GM18508 (cell line): Measurements from ENCODE around the gene LGALS9B.
"Not testable (repeated sequence)": the region's sequence is repeated elsewhere in the genome, so short reads cannot be mapped to it uniquely, and the experiment has no call there.

Experiments
- ATAC-seq: cut with Tn5 transposase; IDR thresholded peaks from one replicate; pipeline ENCODE4 v1.9.1; 2021; ENCODE audit warnings: moderate number of reproducible peaks; ENCODE audit not compliant: insufficient read depth, unreplicated experiment

LGALS9B gene

DNA sequence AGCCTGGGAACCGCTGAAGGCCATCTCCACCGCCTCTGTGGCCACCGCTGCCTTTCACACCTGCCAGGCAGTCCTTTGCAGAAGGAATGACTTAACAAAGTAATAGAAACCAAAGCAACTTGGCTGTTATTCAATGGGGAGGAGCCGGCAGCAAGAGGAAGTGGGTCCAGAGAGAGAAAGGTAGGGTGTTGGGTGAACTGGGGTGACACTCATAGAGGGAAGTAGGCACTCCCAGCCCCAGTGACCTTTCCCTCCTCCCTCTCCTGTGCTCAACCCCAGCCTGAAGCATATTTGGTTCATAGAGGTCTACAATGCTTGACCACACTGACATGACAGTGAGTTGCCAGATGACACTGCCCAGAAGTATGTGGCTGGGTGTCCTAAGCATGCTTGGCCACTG, at the start of gene LGALS9B:
Gene LGALS9B (minus strand): TSS at position 93 of the 400 bp plus-strand sequence. CDS start 69 bp downstream, at position 24.
- not testable (repeated sequence) for ATAC-seq

DNA sequence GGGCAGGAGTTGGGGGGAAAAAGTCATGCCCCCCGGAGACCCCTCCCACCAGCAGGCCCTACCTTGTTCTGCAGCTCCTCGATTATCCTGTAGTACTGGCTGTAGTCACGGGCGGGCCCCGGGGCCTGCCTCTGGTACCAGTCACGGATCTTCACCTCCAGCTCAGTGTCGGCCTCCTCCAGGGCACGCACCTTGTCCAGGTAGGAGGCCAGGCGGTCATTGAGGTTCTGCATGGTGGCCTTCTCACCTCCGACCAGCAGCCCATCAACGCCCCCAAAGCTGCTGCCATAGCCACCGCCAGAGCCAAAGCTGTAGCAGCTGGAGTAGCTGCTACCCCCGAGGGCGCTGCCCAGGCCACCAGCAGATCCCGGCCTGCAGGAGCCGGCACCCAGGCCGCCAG, 49.6 kb upstream of the LGALS9B start:
- ATAC-seq, result not testable (repeated sequence)

DNA sequence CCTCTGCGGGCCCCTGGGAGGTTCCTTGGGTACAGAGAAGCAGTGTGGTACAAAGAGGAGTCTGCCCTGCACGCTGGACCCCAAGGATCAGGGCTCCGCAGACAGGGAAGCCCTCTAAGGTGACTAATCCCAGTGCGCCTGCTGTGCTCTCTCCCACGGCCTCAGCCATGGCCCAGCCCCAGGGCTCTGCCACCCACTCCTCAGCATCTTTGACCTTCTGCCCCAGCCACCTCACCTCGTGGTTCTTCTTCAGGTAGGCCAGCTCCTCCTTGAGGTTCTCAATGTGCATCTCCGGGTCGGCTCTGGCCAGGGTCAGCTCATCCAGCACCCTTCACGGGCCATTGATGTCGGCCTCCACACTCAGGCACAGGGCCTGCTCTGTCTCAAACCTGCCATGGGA, 47.8 kb upstream of the LGALS9B start:
- ATAC-seq, result not testable (repeated sequence)

DNA sequence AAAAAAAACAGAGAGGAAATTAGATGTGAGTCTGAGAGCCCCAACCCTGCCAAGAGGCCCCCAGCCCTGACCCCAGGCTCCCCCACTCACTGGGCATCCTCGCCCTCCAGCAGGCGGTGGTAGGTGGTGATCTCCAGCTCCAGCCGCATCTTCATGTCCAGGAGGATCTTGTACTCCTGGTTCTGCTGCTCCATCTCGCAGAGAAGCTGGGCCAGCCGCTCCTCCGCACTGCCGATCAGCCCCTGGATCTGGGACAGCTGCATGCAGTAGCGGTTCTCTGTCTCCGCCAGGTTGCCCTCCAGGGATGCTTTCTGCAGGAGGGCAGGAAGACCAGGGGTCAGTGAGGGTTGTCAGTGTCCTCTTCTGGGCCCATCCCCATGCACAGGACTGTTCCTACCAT, 46.2 kb upstream of the LGALS9B start:
- not testable (repeated sequence) for ATAC-seq

DNA sequence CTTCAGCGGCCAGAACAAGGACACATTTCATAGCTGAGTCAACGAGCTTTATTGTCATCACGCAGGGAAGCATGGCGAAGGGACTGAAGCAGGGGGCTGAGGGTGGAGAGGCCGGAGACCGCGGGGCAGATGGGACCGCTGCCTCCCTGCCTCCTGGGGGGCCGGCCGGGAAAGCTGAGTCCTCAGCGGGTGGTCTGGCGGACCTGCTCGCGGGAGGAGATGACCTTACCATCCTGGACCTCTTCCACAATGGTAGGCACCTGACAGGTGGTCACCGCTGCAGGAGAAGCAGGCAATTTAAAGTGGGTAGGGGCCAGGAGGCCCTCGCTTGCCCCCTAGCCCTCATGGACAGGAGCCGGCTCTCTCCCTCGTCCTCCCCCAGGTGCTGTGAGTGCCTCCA, 45.0 kb upstream of the LGALS9B start:
- ATAC-seq, result not testable (repeated sequence)

DNA sequence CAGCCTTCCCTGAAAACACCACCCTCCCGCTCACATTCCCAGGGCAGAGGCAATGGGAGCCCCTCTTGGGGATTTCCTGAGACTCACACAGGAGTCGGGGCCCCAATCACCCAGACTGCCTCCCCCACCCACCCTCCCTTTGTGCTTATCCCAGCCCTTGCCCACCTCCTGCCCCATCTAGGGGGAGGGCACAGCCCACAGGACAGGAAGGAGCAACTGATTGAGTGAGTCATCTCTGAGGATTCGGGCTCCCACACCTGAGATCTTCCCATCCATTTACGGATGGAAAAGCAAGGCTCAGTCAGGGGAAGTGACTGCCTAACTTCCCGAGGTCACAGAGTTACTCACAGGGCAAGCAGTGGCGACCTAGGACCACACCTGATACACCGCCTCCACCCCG, 44.4 kb upstream of the LGALS9B start:
- ATAC-seq, result not testable (repeated sequence)

DNA sequence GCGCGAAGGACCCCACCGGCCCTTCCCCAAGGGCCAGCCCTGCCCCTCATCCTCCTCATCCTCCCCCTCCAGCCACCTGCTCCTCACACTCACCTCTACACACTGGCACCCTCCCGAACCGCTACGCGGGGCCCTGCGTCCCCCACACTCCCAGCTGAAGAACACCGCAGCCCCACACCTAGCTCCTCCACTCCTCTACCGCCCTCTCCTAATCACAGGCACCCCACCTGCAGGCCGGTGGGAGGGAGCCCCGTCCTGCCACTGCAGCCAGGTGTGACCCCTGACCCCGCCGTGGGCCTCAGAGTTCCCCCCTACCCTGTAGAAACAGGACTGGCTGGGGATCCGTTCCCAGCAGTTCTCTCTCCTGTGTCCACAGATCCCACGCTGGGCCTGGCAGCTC, 38.0 kb upstream of the LGALS9B start:
- ATAC-seq, result not testable (repeated sequence)

DNA sequence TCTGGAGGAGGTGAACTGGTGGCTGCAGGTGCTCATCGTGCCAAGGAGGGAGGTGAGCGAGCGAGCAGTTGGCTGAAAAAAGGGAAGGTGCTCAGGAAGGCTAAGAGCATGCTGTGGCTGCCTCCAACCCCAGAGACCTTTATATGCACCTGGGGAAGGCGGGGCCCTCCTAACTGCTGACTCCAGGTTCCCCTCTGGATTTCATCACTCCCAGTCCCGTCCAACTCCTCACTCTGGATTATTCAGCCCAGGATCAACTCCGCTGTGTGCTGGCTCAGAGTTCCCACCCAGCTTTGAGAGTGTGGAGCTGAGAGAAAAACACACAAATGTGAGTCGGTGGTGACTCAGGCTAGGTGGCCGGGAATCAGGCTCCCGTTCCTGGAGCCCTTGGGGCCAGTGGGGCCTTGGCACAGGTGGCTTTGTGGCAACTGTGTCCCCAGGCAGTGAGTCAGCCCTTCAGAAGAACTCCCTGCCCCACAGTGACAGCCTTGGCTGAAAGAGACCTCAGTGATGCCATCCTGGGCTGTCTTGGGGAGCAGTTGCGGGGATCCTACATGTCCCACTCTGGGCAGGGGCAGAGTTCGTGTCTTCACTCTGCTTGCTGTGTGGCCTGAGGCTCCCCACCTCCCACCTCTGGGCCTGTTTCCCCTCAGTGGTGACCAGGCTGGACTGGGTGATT, 37.2 kb upstream of the LGALS9B start:
- ATAC-seq, result not testable (repeated sequence)

DNA sequence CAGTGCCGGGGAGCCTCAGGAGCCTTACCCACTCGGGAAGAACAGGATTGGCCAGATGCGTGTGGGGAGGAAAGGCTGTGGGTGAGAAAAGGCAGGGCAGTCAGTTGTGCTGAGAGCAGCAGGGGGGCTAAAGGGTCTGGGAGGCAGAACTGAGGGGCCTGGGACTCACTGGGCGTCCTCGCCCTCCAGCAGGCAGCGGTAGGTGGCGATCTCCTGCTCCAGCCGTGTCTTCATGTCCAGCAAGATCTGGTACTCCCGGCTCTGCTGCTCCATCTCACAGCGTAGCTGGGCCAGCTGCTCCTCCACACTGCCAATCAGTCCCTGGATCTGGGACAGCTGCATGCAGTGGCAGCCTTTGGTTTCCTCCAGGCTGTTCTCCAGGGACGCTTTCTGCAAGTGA, 34.6 kb upstream of the LGALS9B start:
- ATAC-seq, result not testable (repeated sequence)

DNA sequence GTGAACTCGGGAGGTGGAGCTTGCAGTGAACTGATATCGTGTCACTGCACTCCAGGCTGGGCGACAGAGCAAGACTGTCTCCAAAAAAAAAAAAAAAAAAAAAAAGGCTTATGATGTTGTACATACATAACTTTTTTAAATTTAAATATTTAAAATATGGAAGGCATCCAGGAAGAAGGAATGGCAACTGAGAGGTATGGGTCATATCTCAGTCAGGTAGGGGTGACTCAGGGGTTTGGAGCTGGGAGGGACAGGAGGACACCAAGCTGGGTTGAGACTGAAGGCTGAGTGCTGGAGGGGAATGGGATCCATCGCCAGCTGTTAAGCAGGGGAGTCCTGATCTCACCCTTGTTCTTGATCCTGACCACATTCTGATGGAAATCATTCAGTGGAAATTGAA, 33.0 kb upstream of the LGALS9B start:
- not testable (repeated sequence) for ATAC-seq

DNA sequence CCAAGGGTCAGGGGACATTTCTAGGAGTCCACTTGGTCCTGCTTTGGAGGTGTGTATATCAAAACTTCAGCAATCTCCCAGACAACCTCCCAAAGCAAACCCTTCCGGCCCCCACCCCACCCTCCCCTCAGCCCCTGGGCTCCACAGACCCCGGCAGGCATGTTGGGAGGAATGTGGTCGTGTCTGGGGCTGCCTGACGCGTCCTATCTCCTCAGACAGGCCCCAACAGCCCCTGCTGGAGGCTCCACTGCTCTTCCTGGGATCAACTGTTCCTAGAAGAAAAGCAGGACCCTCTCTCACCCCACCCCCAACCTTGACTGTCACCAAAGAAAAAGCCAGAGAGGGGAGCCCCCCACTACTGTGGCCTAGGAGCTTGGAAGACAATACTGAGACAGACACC, 28.1 kb upstream of the LGALS9B start:
- not testable (repeated sequence) for ATAC-seq

DNA sequence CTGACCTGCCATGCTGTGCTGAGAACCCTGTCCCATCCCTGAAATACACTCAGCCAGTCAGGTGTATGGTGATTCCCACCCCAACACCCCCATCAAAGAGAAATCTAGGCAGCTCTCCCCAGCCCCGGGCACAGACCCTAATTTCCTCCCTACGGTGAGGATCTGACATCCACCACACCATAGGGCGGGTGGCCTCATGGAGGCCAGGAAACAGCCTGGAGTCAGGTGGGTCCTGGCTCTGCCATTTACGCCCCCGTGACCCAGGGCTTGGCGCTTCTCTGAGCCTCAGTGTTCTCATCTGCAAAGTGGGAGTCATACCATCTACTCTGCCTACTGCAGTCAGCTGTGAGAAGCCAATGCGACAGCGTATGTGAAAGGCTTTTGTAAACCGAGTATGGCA, 27.4 kb upstream of the LGALS9B start:
- ATAC-seq, result not testable (repeated sequence)

DNA sequence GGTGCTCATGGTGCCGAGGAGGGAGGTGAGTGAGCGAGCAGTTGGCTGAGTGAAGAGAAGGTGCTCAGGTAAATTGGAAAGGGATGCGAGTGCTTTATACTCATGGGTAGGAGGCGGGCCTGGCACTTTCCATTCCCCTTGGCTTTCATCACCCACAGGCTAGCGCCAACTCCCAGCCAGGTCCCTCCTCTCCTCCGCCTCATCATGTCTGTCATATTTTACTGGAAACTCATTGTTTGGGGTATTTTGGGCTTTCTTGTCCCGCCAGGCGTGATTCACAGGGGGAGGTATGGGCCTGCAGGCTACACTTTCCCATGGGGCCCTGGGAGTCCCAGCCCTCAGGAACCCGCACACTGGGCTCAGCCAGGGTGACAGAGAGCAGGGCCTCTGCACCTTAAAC, 26.8 kb upstream of the LGALS9B start:
- not testable (repeated sequence) for ATAC-seq

DNA sequence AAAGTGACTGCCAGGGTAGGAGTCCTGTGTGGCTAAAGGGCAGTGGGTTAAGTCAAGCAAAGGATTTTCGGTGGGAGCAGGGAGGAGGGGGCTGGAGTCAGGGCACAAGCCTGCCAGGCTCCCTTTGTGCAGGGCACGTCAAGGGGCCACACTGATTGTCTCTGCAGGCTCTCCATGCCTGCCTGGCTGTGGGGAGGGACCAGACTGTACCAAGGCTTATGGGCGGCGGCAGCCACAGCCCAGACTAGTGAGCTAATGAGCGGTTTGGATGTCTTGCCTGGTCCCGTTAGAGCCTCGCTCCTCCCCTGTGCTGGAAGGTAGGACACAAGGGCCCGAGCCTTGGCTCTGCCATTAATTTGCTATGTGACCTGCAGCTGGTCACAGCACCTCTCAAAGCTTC, 25.6 kb upstream of the LGALS9B start:
- not testable (repeated sequence) for ATAC-seq

DNA sequence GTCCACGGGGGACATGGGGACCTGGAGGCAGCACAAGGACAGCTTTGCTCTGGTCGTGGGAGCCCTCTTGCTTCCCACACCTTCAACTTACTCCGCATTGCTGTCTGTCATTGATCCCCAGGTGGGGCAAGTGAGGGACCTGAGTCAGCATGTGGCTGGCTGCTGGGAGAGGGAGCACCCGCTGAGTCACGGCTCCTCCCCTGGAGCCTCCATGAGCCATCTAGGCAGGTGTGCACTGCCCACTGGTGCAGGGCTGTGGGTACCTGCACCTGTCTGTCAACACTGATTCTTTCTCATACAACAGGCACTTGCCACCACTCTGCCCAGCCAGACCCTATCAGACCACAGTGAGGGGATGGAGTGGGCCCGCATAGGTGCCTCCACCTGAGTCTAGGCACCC, 24.8 kb upstream of the LGALS9B start:
- not testable (repeated sequence) for ATAC-seq

DNA sequence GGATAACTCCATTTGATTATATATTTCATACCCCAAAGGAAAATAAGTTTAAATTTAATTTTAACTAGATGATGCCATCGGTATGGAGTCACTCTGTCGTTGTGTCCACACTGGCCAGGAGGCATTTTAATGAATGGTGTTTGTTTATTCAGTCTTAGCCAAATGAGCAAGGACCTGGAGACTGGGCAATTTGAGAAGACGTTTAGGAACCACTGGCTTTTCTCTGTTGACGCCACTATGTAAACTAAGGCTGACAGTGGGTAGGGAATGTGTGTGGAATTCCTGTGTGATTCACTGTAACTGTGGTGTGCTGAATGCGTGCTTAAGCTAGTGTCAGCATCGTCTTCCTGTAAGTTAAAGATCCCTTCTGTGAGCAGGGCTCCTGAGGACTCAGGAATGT, 17.6 kb upstream of the LGALS9B start:
- not testable (repeated sequence) for ATAC-seq

DNA sequence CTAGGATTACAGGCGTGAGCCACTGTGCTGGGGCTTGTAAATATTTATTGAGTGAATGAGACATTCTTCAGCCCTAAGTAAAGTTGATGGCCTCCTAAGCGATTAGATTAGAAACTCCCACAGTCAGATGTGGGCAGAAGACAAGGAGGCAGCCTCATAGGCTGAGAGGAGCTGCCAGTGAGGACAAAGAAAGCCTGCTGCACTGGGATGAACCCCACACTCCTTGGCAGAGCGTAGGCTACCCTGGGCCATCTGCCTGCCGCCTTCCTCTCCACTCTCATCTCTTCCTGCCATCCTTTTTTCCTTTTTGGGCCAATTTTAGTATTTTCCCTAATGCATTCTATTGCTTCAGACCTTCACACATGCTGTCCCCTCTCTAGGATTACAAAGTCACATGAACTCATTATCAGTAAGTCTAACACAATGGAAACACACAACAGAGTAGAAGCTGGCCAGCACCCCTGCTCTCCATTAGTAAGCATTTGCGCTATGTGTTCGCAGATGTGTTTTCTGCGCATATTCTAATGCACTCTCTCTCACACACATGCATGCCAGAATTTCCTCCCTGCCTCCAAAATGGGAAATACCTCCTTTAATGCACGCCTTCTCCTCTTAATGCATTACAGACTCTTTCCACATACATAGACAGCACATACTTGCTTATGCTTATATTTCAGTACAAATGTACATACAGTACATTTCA, 12.7 kb upstream of the LGALS9B start:
- ATAC-seq, result not testable (repeated sequence)

DNA sequence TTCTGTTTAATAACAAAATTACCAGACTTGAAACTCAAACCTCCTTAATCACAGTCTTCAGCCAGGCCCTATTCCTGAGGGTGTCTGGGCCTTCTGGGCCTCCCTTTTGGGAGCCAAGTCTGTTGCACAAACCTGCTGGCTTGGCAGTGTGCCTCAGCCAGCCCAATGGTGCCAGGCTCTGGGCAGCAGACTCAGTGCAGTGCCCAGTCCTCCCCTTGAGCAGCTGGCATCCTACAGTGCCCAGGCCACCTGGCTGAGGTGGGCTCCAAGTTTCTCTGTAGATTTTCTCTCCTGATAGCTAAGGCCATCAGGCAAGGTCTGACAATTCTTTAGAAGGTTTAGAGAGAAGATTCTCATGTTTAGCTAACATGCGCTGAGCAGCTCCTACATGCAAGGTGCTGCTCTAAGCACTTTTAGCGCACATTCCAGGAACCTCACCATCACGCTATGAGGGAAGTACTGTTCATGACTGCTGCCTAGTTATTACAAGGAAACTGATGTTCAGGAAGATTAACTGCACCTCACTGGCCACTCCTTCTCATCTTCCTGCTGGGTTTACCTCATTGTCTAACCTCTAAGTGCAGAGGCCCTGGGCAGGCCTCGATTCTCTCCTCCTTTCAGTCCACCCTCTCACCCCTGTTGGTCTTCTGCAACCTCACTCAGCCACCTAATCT, 10.2 kb upstream of the LGALS9B start:
- not testable (repeated sequence) for ATAC-seq

DNA sequence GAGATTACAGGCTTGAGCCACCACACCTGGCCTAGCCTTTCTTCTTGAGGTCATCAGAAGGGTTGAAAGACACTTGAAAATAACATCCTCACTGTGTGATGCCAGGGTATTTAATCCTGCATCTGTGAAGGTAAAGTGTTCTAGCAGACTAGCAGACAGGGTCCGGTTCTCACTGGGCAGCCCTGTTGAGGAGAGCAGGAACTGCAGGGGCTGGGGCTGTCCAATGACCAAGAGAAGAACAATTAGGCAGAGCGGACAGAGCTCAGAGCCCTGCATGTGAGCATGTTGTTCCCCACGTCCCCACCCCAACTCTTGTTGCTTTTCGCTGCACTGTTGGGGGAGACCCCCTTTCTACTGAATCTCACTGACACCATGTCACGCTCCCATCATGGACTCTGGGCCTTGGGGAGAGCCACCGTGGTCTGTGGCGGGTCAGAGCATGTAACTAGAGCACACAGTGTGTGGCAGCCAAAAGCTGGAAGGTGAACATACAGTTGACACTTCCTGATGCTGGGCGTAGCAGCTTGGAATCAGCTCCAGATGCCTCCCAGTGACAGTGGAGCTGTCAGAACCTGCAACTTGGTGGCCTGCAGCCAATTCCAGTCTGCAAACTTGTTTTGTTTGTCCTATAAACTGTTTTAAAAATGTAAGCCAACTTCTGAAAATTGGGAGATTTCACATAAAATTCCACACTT, 7.9 kb upstream of the LGALS9B start:
- not testable (repeated sequence) for ATAC-seq

DNA sequence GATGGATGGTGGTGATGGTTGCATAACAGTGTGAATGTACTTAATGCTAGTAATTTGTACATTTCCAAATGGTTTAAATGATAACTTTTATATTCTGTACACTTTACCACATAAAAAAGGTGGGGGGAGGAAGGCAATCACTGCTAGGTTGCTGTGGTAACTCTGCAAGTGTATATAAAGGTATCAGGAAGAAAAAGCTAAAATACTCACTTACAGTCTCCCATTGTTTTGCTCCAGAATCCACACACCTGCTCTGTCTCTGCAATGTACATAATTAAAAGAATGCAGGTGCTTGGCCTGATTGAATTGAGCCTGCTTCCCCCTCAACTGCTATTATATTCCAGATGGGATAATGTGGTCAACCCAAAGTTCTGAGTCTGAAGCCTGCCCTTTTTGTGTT, 6.7 kb upstream of the LGALS9B start:
- ATAC-seq, result not testable (repeated sequence)

DNA sequence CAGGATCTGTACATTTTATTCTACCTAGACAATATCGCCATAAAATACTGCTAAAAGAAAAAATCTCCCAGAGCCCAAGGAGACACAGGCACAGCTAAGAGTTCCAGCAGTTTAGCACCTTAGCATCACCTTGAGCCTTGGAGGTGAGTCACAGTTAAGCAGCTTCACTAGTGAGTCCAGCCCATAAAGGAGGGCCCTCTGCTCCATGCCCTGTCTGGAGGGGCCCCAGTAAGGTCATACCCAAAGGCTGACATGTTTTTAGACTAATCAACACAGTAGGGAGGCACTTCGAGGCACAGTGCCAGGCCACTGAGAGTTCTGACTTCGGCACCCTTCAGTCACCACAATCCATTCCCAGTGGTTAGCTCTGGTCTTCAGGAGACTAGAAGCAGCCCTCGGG, 2.6 kb upstream of the LGALS9B start:
- ATAC-seq, result not testable (repeated sequence)
